HepG2 (cell line): ENCODE measurements around the gene CXADR. TPM values are rescaled to one million over a fixed set of nuclear protein-coding genes. Genes with fewer than 3 reads are reported as not detected.

Experiments
- ATAC-seq: fragments of 200-7000 bp; cut with Tn5 transposase; 3 replicates; pipeline ENCODE4 v1.9.1; 2020; ENCODE audit warnings: mild to moderate bottlenecking, moderate library complexity
- BruUV-seq: library from RNA; stranded (reverse); fragments of 400-500 nt; replicated peaks from 2 replicates; lab custom pipeline; 2021; lab: Mats Ljungman, UMichigan
- CTCF ChIA-PET: fragments of 300-600 bp; formaldehyde crosslinking; extraction: SDS; loops from one replicate; lab custom pipeline; 2021; ENCODE audit warnings: low total read pairs, inconsistent platforms, low intra/inter-chr PET ratio; lab: Yijun Ruan, JAX
- POLR2A ChIA-PET: fragments of 350-600 bp; sonication (Branson Sonifier 250); formaldehyde crosslinking; loops from one replicate; lab custom pipeline; 2020; ENCODE audit warnings: antibody characterized with exemption, inconsistent platforms; lab: Yijun Ruan, JAX
- DNase-seq: peaks from one replicate; pipeline ENCODE4 v3.0.0-alpha.2; 2015; ENCODE audit warnings: low spot score
- FAIRE-seq: peaks from 3 replicates; lab custom pipeline; 2011; peaks lifted over from hg19 to GRCh38; lab: Jason Lieb, UNC
- H2AFZ ChIP-seq: one replicate; pipeline ENCODE4 v1.6.1; 2011; ENCODE audit warnings: low read length, inconsistent platforms
- H3K27ac ChIP-seq: fragments of 300-600 bp; 3 replicates; pipeline ENCODE4 v1.8.0; 2011; ENCODE audit warnings: mixed run types, mild to moderate bottlenecking, mixed read lengths, low read length, inconsistent platforms; ENCODE audit not compliant: insufficient read depth; ENCODE audit errors: extremely low read length
- H3K27me3 ChIP-seq, 2 experiments: fragments of 200-600 bp in 1 of 2; 2 replicates in 1 of 2; 3 replicates in 1 of 2; pipeline versions ENCODE4 v1.6.0 to v1.8.0; 2011; ENCODE audit warnings: low read length in 2 of 2, mild to moderate bottlenecking in 2 of 2, moderate library complexity in 2 of 2, inconsistent platforms in 1 of 2; ENCODE audit not compliant: insufficient read depth in 2 of 2, control insufficient read depth in 1 of 2
- H3K36me3 ChIP-seq, 2 experiments: fragments of 200-600 bp in 1 of 2; replicated peaks in 1 of 2; 2 replicates in 1 of 2; 3 replicates in 1 of 2; pipeline versions ENCODE4 v1.5.1 to v1.8.0; 2011; ENCODE audit warnings: low read length in 2 of 2, inconsistent platforms in 1 of 2; ENCODE audit not compliant: insufficient read depth in 2 of 2, control insufficient read depth in 1 of 2
- H3K4me1 ChIP-seq: 2 replicates; pipeline ENCODE4 v1.5.1; 2012; ENCODE audit warnings: low read length, inconsistent platforms; ENCODE audit not compliant: insufficient read depth
- H3K4me2 ChIP-seq: 2 replicates; pipeline ENCODE4 v1.6.0; 2011; ENCODE audit warnings: low read depth, low read length, inconsistent platforms
- H3K4me3 ChIP-seq, 3 experiments: fragments of 200-600 bp in 1 of 3; sonication (generic), shearing (Covaris generic) in 1 of 3; replicated peaks in 1 of 3; 2 replicates each; pipeline ENCODE4 v1.5.1; 2011 to 2016; ENCODE audit warnings: low read length in 3 of 3, inconsistent platforms in 2 of 3, low read depth in 2 of 3, mild to moderate bottlenecking in 2 of 3, control low read depth in 1 of 3, mixed read lengths in 1 of 3; ENCODE audit not compliant: insufficient read depth in 1 of 3
- H3K79me2 ChIP-seq: one replicate; pipeline ENCODE4 v1.6.1; 2011; ENCODE audit warnings: low read length, inconsistent platforms; ENCODE audit not compliant: insufficient read depth
- H3K9ac ChIP-seq: 2 replicates; pipeline ENCODE4 v1.6.0; 2011; ENCODE audit warnings: mild to moderate bottlenecking, low read depth, low read length, inconsistent platforms; ENCODE audit not compliant: insufficient read depth
- H3K9me3 ChIP-seq: 2 replicates; pipeline ENCODE4 v1.5.1; 2012; ENCODE audit warnings: mild to moderate bottlenecking, low read length
- H4K20me1 ChIP-seq: 2 replicates; pipeline ENCODE4 v1.6.0; 2011; ENCODE audit warnings: inconsistent platforms, mild to moderate bottlenecking, low read length, moderate library complexity; ENCODE audit not compliant: insufficient read depth
- CEBPG ChIP-seq: IDR thresholded peaks from 2 replicates; pipeline ENCODE4 v1.6.1; 2016
- ELF1 ChIP-seq: sonication (generic); formaldehyde crosslinking; IDR thresholded peaks from 2 replicates; pipeline ENCODE4 v1.4.0; 2020; ENCODE audit warnings: missing genetic modification reagents
- JUN ChIP-seq: sonication (generic); formaldehyde crosslinking; IDR thresholded peaks from 2 replicates; pipeline ENCODE4 v1.4.0; 2020; ENCODE audit warnings: mild to moderate bottlenecking, missing genetic modification reagents
- KLF6 ChIP-seq: IDR thresholded peaks from 2 replicates; pipeline ENCODE4 v1.8.0; 2016; ENCODE audit warnings: missing biosample characterization, missing genetic modification reagents
- NFATC3 ChIP-seq: sonication (generic); formaldehyde crosslinking; IDR thresholded peaks from 2 replicates; pipeline ENCODE4 v1.5.1; 2020; ENCODE audit warnings: mild to moderate bottlenecking, missing genetic modification reagents
- RBFOX2 ChIP-seq: fragments of 200-400 bp; formaldehyde crosslinking; IDR thresholded peaks from 2 replicates; pipeline ENCODE4 v1.6.1; 2017; ENCODE audit warnings: low read depth, mild to moderate bottlenecking, low read length
- RFXAP ChIP-seq: sonication (generic); formaldehyde crosslinking; IDR thresholded peaks from 2 replicates; pipeline ENCODE4 v1.4.0; 2020; ENCODE audit warnings: missing genetic modification reagents, borderline replicate concordance
- SMARCE1 ChIP-seq: fragments of 450-650 bp; IDR thresholded peaks from 2 replicates; pipeline ENCODE4 v1.6.1; 2017; ENCODE audit warnings: borderline replicate concordance
- ZNF180 ChIP-seq: sonication (generic); formaldehyde crosslinking; IDR thresholded peaks from 2 replicates; pipeline ENCODE4 v1.4.0; 2020; ENCODE audit warnings: low read depth, missing genetic modification reagents, borderline replicate concordance
- ZNF33A ChIP-seq: sonication (generic); formaldehyde crosslinking; IDR thresholded peaks from 2 replicates; pipeline ENCODE4 v1.5.1; 2020; ENCODE audit warnings: missing genetic modification reagents, mild to moderate bottlenecking, moderate library complexity, borderline replicate concordance
- ZNF350 ChIP-seq: sonication (generic); formaldehyde crosslinking; IDR thresholded peaks from 2 replicates; pipeline ENCODE4 v1.4.0; 2020; ENCODE audit warnings: mild to moderate bottlenecking, low read depth, missing genetic modification reagents, borderline replicate concordance
- ZNF598 ChIP-seq: sonication (generic); formaldehyde crosslinking; IDR thresholded peaks from 2 replicates; pipeline ENCODE4 v1.5.1; 2020; ENCODE audit warnings: mild to moderate bottlenecking, missing genetic modification reagents, borderline replicate concordance
- ZNF816 ChIP-seq: sonication (generic); formaldehyde crosslinking; IDR thresholded peaks from 2 replicates; pipeline ENCODE4 v1.8.0; 2022; ENCODE audit warnings: missing genetic modification reagents, mild to moderate bottlenecking, borderline replicate concordance
- ZSCAN22 ChIP-seq: sonication (generic); formaldehyde crosslinking; IDR thresholded peaks from 2 replicates; pipeline ENCODE4 v1.4.0; 2020; ENCODE audit warnings: mild to moderate bottlenecking, missing genetic modification reagents
- WGBS: methylation state at CpG from one replicate; pipeline ENCODE4 v1.1.6; 2017; ENCODE audit warnings: low lambda C conversion rate; 5-methylcytosine and 5-hydroxymethylcytosine counted together
- in situ Hi-C: cut with HindIII; loops from 2 replicates; pipeline ENCODE4 v1.10.0; 2017; ENCODE audit warnings: low pct_unique_long_range_greater_than_20kb; ENCODE audit not compliant: extremely low pct_ligation_motif_present
- intact Hi-C: fragments of 100-400 bp; cut with micrococcal nuclease; formaldehyde crosslinking; loops from one replicate; pipeline ENCODE4 v1.10.0; 2022; ENCODE audit not compliant: unreplicated experiment
- polyA plus RNA-seq, 8 experiments: library from polyadenylated mRNA; depleted of rRNA in 3 of 8; stranded (reverse) in 7 of 8; unstranded in 1 of 8; fragments of >200 nt; fragmentation: Illumina TruSeq in 4 of 8; extraction: Trizol in 4 of 8; gene quantifications; 2 replicates each; pipeline versions ENCODE4 v1.2.1 to v1.2.3, GENCODE V29; 2011 to 2016; ENCODE audit warnings: low read depth in 4 of 8, missing spikeins in 1 of 8, mixed read lengths in 1 of 8; ENCODE audit not compliant: insufficient read depth in 1 of 8
- total RNA-seq, 5 experiments: library from RNA; depleted of rRNA; stranded (reverse); fragments of >200 nt; fragmentation: Illumina TruSeq; extraction: Trizol; gene quantifications; 2 replicates each; pipeline ENCODE4 v1.2.3, GENCODE V29; 2016; ENCODE audit warnings: low read depth in 1 of 5
- TF ChIP-seq, protein P1 (sequence below): sonication (generic); formaldehyde crosslinking; IDR thresholded peaks from 2 replicates; pipeline ENCODE4 v1.5.1; 2020; ENCODE audit warnings: mild to moderate bottlenecking, missing genetic modification reagents, borderline replicate concordance
- TF ChIP-seq, protein P2 (sequence below): sonication (generic); formaldehyde crosslinking; IDR thresholded peaks from 2 replicates; pipeline ENCODE4 v1.5.1; 2020; ENCODE audit warnings: mild to moderate bottlenecking, moderate library complexity, missing genetic modification reagents
- TF ChIP-seq, protein P3 (sequence below): sonication (generic); formaldehyde crosslinking; IDR thresholded peaks from 2 replicates; pipeline ENCODE4 v1.8.0; 2022; ENCODE audit warnings: missing genetic modification reagents, mild to moderate bottlenecking, moderate library complexity, borderline replicate concordance

The CXADR gene
- total and polyA plus RNA-seq, 2 of the 13 experiments (the other 11 are each of a cell fraction or from before 2014, with no cell fraction given): 86.8 to 110 TPM

DNA sequence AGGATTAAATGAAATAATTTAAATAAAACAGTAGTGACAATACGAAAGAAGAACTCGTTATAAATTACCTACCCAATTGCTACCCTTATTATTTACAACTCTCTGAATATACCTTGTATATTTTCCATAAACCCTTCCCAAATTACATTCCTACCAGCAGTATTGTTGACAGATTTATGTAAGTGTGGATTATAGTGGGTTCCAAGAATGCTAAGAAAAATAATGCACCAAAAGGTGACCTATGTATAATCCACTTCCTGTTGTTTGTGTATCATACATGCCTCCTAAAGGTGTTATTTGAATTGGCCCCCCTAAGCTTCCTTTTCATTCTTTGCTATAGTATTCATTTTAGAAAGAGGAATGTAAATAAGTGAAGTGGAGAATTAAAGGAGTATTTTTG, 33.2 kb upstream of the CXADR start:
- POLR2A ChIA-PET: no interaction called here
- H3K9ac ChIP-seq: no peak overlapping the region
- no peaks in the 10 kb centered on the region for H3K79me2 ChIP-seq
- WGBS: 89% methylated on average over 2 of the region's 2 CpGs
- H3K9me3 ChIP-seq: no peaks in the 10 kb centered on the region
- in situ Hi-C loops (no loop called here), intact Hi-C loops (no loop called here)
- H3K27me3 ChIP-seq: no peaks in the 10 kb centered on the region
- FAIRE-seq: no peak
- no TSS peak for BruUV-seq
- no peak overlapping the region for H2AFZ ChIP-seq
- H3K4me3 ChIP-seq: no peak overlapping the region
- H3K4me1 ChIP-seq: peaks cover 27% of the 10 kb centered on the region
- CTCF ChIA-PET: no interaction called here
- TF ChIP-seq KLF6 (CRISPR knock-in tag) (no peak), ZNF33A (CRISPR knock-in tag) (no peak), NFATC3 (no peak), SMARCE1 (no peak), RBFOX2 (no peak), ZNF180 (no peak), ELF1 (CRISPR knock-in tag) (no peak), ZNF598 (CRISPR knock-in tag) (no peak), ZSCAN22 (CRISPR knock-in tag) (no peak), RFXAP (CRISPR knock-in tag) (no peak), JUN (CRISPR knock-in tag) (no peak), CEBPG (CRISPR knock-in tag) (no peak), ZNF816 (CRISPR knock-in tag) (no peak), ZNF350 (CRISPR knock-in tag) (no peak)
- TF ChIP-seq, protein P1, sequence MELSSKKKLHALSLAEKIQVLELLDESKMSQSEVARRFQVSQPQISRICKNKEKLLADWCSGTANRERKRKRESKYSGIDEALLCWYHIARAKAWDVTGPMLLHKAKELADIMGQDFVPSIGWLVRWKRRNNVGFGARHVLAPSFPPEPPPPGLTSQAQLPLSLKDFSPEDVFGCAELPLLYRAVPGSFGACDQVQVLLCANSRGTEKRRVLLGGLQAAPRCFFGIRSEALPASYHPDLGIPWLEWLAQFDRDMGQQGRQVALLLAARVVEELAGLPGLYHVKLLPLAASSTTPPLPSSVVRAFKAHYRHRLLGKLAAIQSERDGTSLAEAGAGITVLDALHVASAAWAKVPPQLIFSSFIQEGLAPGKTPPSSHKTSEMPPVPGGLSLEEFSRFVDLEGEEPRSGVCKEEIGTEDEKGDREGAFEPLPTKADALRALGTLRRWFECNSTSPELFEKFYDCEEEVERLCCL (CRISPR knock-in tag): no peak
- TF ChIP-seq, protein P2, sequence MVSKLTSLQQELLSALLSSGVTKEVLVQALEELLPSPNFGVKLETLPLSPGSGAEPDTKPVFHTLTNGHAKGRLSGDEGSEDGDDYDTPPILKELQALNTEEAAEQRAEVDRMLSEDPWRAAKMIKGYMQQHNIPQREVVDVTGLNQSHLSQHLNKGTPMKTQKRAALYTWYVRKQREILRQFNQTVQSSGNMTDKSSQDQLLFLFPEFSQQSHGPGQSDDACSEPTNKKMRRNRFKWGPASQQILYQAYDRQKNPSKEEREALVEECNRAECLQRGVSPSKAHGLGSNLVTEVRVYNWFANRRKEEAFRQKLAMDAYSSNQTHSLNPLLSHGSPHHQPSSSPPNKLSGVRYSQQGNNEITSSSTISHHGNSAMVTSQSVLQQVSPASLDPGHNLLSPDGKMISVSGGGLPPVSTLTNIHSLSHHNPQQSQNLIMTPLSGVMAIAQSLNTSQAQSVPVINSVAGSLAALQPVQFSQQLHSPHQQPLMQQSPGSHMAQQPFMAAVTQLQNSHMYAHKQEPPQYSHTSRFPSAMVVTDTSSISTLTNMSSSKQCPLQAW: no peak
- TF ChIP-seq, protein P3, sequence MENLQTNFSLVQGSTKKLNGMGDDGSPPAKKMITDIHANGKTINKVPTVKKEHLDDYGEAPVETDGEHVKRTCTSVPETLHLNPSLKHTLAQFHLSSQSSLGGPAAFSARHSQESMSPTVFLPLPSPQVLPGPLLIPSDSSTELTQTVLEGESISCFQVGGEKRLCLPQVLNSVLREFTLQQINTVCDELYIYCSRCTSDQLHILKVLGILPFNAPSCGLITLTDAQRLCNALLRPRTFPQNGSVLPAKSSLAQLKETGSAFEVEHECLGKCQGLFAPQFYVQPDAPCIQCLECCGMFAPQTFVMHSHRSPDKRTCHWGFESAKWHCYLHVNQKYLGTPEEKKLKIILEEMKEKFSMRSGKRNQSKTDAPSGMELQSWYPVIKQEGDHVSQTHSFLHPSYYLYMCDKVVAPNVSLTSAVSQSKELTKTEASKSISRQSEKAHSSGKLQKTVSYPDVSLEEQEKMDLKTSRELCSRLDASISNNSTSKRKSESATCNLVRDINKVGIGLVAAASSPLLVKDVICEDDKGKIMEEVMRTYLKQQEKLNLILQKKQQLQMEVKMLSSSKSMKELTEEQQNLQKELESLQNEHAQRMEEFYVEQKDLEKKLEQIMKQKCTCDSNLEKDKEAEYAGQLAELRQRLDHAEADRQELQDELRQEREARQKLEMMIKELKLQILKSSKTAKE (CRISPR knock-in tag): no peak
- ATAC-seq: no peak
- H3K27ac ChIP-seq: no peak overlapping the region
- no peaks in the 10 kb centered on the region for H3K36me3 ChIP-seq
- DNase-seq: no peak
- no peak overlapping the region for H3K4me2 ChIP-seq
- no peaks in the 10 kb centered on the region for H4K20me1 ChIP-seq
